G401 (cell line): ENCODE measurements around the gene SRPK2. TPM values are rescaled to one million over a fixed set of nuclear protein-coding genes. Genes with fewer than 3 reads are reported as not detected.
"Not testable (repeated sequence)": the region's sequence is repeated elsewhere in the genome, so short reads cannot be mapped to it uniquely, and the experiment has no call there.

Experiments
- DNase-seq: peaks from one replicate; pipeline ENCODE4 v3.0.0-alpha.2; 2015; ENCODE audit warnings: low spot score
- in situ Hi-C: cut with HindIII; loops from 2 replicates; pipeline ENCODE4 v1.10.0; 2016; ENCODE audit warnings: low sequenced_read_pairs, mixed read lengths
- total RNA-seq: library from RNA; depleted of rRNA; stranded (reverse); fragments of >200 nt; shearing (Covaris generic); gene quantifications from 2 replicates; pipeline ENCODE4 v1.2.3, GENCODE V29; 2014; rRNA removed

SRPK2 gene
- total RNA-seq, result 47.2 and 63.6 TPM in 2 replicates

DNA sequence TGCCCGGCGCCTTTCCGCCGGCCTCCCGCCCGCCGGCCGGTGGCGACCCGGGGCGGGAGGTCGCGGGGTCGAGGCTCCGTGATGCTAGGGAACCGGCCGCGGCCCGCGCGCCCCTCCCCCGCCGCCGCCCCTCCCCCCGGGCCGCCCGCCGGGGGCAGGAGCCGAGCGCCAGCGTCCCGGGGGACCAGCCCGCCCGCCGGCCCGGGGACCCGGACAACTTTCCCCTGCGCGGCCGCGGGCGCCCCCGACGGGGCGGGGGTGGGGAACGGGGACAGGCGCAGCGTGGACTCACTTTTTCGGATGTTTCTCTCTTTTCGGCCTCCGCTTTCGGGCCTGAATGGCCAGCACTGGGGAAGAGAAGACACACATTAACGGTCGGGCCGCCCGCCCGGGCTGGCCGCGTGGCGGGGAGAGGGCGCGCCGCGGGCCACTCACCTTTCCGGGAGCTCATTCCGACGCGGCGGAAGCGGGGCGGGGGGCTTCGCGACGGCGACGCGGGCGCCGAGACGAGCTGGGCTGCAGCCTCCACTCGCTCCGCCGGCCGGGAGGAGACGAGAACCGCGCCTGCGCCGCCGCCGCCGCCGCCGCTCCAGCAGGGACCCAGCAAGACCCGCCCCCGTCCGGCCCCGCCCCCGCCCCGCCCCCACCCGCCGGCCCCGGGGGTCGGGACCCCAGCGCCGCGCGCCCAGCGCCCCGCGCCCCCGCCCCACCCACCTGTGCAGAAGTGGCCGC, at the start of gene SRPK2:
Gene SRPK2, minus strand, starts transcription at position 566 of the 732 bp plus-strand sequence.
- in situ Hi-C loops, result no loop called here
- peak; percentile 66 for DNase-seq

DNA sequence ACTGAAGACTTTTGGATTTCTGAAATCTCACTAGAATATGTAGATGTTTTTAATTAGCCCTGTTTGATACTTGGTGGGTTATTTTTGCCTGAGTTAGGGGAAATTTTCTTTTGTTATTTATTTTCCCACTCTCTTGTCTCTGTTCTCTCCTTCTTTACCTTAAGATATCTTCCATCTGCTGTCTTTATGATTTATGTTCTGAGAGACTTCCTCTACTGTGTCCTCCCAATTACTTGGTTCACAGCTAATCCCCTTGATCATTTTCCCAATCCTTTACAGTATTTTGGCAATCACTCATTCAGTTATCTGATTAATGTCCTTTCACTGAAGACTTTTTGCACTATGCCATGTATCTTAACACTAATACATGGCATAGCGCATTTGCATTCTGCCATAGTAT, 49.5 kb upstream of the SRPK2 start:
- in situ Hi-C loops, result no loop called here
- DNase-seq, result no peak

DNA sequence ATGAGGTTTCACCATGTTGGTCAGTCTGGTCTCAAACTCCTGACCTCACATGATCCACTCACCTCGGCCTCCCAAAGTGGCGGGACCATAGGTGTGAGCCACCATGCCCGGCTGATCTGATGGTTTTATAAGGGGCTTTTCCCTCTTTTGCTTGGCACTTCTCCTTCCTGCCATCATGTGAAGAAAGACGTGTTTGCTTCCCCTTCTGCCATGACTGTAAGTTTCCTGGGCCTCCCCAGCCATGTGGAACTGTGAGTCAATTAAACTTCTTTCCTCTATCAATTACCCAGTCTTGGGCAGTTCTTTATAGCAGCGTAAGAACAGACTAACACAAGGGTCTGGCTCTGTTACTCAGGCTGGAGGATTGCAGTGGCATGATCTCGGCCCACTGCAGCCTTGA, 48.6 kb upstream of the SRPK2 start:
- DNase-seq, in situ Hi-C loops: not testable (repeated sequence)

DNA sequence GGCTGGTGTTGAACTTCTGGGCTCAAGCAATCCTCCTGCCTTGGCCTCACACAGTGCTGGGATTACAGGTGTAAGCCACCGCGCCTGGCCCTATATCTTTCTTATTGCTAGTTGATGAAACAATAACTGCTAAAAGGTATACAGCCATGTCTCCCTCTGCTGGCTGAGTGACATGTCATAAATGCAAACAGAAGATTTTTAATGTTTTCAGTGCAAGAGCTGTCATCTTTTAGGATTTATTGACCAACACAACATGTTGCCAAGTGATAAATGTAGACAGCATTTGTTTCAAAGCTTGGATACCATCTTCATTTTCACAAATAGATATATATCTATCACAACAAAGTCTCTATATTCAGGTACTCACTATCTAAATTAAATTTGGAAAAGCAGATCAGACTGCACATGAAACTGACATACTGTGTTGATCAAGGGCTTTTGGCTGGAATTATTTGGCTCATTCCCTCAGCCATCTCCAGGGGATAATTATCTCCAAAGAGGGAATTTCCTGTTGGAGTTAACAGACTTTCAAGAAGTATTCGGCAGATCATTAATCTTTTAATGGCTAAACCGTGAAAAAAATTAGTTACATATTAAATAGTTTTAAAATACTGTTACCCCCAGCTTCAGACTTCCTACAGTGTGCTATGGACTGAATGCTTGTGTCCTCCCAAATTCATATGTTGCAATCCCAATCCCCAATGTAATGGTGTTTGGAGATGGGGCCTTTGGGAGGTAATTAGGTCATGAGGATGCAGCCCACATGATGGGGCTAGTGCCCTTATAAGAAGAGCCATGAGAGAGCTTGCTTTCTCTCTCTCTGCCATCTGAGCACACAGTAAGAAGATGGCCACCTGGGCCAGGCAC, 41.3 kb upstream of the SRPK2 start:
- in situ Hi-C loops, result no loop called here
- peak; percentile 71 for DNase-seq

DNA sequence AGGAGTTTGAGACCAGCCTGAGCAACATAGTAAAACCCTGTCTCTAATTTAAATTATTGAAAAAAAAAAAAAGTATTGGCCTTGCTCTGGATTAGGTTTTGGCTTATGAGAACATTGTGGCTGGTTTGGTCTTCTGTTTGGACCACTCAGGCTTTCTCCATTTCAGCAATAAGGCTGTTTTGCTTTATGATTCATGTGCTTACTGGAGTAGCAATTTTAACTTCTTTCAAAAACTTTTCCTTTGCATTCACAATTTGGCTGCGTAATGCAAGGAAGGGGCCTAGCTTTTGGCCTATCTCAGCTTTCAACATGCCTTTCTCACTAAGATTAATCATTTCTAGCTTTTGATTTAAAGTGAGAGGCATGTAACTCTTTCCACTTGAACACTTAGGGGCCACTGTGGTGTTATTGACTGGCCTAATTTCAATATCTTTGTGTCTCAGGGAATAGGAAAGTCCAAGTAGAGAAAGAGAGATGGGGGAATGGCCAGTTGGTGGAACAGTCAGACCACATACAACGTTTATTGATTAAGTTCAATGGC, 38.0 kb upstream of the SRPK2 start:
- DNase-seq, result no peak
- in situ Hi-C loops, result no loop called here

DNA sequence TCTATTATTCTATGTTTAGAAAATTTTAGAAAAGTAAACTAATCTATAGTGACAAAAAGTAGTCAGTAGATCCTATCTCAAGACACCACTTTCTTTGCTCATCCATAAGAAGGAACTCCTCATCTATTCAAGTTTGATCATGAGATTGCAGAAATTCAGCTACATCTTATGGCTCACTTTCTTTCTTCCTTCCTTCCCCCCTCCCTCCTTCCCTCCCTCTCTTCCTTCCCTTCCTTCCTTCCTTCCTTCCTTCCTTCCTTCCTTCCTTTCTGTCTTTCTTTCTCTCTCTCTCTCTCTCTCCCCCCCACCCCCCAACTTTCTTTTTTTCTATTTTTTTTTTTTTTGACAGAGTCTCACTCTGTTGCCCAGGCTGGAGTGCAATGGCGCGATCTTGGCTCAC, 35.3 kb upstream of the SRPK2 start:
- in situ Hi-C loops, result no loop called here
- DNase-seq, result no peak

DNA sequence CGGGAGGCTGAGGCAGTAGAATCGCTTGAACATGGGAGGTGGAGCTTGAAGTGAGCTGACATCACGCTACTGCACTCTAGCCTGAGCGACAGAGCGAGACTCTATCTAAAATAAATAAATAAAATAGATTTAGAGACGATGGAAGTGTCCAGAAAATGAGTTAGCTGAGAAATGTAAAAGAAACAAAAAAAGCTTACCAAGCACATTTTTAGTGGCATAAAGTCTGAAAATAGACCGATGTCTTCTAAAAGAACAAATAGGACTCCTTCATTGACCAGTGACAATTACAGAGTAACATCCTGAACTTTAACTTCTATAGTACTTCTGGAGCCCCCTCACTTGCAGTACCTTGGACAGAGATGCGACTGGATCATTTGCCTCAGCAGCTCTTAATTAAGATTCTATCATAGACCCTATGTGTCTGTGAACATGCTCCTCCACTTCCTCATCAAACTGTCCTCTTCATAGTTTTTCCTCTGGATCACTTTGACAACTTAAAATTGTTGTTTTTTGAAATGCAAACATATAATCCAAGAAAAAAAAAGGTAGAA, 25.2 kb upstream of the SRPK2 start:
- DNase-seq, result no peak
- in situ Hi-C loops, result no loop called here

DNA sequence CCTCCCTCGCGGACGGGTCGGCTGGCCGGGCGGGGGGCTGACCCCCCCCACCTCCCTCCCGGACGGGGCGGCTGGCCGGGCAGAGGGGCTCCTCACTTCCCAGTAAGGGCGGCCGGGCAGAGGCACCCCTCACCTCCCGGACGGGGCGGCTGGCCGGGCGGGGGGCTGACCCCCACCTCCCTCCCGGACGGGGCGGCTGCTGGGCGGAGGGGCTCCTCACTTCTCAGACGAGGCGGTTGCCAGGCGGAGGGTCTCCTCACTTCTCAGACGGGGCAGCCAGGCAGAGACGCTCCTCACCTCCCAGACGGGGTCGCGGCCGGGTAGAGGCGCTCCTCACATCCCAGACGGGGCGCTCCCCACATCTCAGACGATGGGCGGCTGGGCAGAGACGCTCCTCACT, 22.1 kb upstream of the SRPK2 start:
- in situ Hi-C loops, DNase-seq: not testable (repeated sequence)

DNA sequence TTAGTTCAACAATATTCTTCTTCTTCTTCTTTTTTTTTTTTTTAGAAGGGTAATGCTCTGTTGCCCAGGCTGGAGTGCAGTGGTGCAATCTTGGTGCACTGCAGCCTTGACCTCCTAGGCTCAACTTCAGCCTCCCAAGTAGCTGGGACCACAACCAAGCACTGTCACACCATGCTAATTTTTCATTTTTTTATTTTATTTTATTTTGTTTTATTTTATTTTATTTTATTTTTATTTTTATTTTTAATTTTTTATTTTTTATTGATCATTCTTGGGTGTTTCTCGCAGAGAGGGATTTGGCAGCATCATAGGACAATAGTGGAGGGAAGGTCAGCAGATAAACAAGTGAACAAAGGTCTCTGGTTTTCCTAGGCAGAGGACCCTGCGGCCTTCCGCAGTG, 21.1 kb upstream of the SRPK2 start:
- DNase-seq, in situ Hi-C loops: not testable (repeated sequence)

DNA sequence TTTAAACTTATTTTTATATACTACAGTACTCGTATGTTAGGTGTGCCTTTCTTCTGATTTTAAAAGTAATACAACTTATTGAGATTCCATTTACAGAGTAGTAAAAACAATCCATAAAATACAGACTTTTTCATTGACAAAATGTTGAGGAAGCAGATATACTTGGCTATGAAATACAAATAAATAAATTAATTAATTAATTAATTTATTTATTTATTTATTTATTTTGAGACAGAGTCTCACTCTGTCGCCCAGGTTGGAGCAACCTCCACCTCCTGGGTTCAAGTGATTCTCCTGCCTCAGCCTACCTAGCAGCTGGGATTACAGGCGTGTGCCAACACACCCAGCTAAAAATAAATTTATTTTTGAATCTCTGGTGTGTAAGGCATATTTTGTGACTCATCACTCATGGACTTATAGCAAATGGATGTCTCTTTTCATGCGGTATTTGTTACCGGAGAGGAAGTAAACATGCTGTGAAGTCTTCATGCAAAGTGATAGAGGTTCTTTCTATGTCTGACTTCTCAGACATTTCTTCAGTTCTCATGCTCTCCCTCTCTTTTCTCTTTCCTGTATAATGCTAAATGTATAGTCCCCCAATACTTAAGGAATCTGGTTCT, 20.2 kb upstream of the SRPK2 start:
- in situ Hi-C loops, result no loop called here
- DNase-seq, result no peak

DNA sequence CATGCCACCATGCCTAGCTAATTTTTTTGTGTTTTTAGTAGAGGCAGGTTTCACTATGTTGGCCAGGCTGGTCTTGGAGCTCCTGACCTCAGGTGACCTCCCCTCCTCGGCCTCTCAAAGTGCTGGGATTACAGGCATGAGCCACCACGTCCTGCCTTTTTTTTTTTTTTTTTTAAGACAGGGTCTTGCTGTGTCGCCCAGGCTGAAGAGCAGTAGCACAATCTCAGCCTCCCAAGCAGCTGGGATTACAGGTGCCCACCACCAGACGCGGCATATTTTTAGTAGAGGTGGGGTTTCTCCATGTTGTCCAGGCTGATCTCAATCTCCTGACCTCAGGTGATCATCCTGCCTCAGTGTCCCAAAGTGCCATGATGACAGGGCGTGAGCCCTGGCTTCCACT, 14.4 kb upstream of the SRPK2 start:
- in situ Hi-C loops, result no loop called here
- DNase-seq, result no peak

DNA sequence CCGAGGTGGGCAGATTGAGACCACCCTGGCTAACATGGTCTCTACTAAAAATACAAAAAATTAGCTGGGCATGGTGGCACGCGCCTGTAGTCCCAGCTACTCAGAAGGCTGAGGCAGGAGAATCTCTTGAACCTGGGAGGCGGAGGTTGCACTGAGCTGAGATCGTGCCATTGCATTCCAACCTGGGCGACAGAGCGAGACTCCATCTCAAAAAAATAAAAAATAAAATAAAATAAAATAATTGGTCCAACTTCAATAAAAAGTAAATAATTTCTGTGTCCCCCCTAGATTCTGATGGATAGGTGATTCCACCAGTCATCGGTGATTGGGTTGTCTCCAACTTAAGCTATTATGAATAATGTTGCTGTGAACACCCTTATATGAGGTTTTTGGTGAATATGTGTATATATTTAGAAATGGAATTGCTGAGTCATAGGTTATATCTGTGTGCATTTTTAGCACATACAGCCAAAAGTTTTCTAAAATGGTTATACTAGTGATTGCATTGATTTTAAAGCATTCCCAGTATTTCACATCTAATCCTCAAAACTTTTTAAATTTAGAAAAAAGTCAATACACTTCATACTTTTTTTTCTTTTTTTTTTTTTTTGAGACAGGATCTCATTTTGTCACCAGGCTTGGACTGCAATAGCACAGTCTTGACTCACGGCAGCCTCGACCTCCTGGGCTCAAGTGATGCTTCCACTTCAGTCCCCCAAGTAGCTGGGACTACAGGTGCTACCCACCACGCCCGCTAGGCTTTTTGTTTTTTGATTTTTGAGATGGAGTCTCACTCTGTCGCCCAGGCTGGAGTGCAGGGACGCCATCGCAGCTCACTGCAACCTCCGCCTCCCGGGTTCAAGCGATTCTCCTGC, 13.7 kb upstream of the SRPK2 start:
- in situ Hi-C loops, result no loop called here
- DNase-seq, result no peak

DNA sequence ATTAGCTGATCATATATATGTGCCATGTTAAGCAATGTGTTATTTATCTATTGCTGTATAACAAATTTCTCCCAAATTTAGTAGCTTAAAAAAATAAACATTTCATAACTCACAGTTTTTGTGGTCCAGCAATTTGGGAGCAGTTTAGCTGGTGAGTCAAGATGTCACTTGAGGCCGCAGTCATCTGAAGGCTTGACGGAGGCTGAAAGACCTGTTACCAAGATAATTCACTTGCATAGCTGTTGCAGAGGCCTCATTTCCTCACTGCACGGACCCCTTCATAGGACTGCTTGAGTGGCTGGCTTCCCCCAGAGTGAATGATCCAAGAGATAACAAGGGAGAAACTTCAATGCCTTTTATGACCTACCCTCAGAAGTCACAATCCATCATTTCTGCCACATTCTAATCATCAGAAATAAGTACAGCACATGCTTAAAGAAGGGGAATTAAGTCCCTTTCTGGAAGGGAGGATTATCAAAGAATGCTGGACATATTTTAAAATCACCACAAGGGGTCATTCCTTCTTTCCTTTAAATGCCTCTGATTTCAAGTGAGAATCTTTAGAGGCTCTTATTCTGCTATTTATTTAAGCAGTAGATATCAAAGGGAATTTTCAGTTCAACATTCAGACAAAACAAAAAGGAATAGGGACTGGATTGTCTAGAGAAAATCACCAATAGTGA, 10.5 kb upstream of the SRPK2 start:
- in situ Hi-C loops, result no loop called here
- no peak for DNase-seq

DNA sequence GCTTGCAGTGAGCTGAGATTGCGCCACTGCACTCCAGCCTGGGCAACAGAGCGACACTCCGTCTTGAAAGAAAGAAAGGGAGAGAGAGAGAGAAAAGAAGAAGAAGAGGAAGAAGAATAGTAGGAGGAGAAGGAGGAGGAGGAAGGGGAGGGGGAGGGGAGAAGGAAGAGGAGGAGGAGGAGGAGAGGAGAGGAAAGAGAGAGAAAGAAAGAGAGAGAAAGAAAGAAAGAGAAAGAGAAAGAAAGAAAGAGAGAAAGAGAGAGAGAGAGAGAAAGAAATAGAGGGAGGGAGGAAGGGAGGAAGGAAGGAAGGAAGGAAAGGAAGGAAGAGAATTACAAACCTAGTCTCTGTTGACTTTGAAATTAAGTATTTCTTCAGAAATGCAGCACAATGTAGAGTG, 7.8 kb upstream of the SRPK2 start:
- DNase-seq, result no peak
- in situ Hi-C loops, result no loop called here

DNA sequence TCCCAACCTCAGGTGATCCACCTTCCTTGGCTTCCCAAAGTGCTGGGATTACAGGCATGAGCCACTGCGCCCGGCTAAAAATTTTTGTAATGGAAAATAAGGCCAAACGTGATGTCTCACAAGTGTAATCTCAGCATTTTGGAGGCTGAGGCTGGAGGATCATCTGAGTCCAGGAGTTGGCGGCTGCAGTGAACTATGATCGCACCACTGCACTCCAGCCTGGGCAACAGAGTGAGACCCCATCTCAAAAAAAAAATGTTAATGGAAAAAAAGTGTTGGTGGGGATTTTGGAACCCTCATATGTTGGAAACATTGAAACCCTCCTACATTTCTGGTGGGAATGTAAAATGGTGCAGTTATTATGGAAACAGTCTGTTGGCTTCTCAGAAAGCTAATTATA, 2.7 kb upstream of the SRPK2 start:
- no peak for DNase-seq
- in situ Hi-C loops, result no loop called here

DNA sequence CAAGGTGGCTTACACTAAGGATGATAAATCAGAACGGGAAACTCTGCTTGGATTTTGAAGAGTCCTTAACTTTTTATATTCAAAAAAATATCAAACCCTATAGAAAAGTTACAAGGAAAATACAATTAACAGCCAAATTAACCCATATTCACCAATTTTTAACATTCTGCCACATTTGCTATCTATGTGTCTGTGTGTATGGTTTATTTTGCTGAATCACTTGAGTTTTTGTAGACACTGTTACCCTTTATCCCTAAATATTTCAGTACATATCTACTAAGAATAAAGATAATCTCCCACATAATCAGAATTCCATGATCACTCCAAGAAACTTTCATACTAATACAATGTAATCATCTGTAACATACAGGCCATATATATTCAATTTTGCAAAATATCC, 1.2 kb upstream of the SRPK2 start:
- DNase-seq, result no peak
- in situ Hi-C loops, result no loop called here

DNA sequence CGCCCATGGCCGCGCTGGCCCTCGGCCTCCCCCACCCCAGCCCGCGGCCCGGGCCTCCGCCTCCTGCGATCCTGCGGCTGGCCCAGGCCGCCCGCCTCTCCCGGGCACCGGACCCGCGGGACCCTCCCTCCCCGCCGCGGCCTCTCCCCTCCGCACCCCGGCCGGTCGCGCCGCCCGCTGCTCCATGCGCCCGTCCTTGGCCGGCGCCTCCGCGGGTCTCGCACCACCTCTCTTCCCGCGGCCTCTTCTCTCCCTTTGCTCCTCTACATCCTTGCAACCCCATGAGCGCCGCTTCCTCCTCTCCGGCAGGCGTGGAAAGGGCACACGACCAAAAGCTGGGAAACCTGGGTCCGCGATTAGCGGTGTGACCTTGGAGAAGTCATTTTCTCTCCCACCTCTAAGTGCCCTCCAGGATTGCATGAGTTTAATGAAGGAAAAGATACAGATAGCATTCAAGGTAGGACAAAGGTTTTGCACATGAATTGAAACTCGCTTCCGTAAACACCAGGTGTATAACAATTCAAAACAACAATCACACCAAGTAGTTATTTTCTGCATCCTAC, 448 bp upstream of the SRPK2 start:
- DNase-seq, result peak; percentile 50
- in situ Hi-C loops, result no loop called here
